ENCODE data around the gene CRYBB3. TPM values are rescaled to one million over a fixed set of nuclear protein-coding genes. Genes with fewer than 3 reads are reported as not detected.

CRYBB3 gene
- total and polyA plus RNA-seq, 2 of the 13 experiments (the other 11 are each of a cell fraction or from before 2014, with no cell fraction given) = 0.18 to 0.28 TPM

GRCh38 chr22:25174156-25174887 is 25.3 kb upstream of the CRYBB3 start:
- Histone ChIP-seq H3K79me2 (ENCODE audit: insufficient read depth, low read length) (no peaks in the 10 kb centered on the region), H3K9ac (ENCODE audit: insufficient read depth, low read depth, low read length) (no peak overlapping the region), H3K27ac (ENCODE audit: extremely low read length, insufficient read depth, low read length) (no peak overlapping the region), H3K9me3 (ENCODE audit: low read length) (no peaks in the 10 kb centered on the region), H4K20me1 (ENCODE audit: insufficient read depth, low read length) (no peaks in the 10 kb centered on the region), H3K4me1 (ENCODE audit: insufficient read depth, low read length) (peaks cover 13% of the 10 kb centered on the region), H3K4me2 (ENCODE audit: low read depth, low read length) (no peak overlapping the region), H3K27me3 (ENCODE audit: control insufficient read depth in 1 of 2, insufficient read depth in 2 of 2, low read length in 2 of 2) (no peaks in the 10 kb centered on the region), H2AFZ (ENCODE audit: low read length) (no peak overlapping the region), H3K4me3 (replicated peaks in 1 of 3; ENCODE audit: insufficient read depth in 1 of 3, low read depth in 2 of 3, low read length in 3 of 3) (no peak overlapping the region), H3K36me3 (replicated peaks in 1 of 2; ENCODE audit: control insufficient read depth in 1 of 2, insufficient read depth in 2 of 2, low read length in 2 of 2) (peaks cover 20 to 58% of the 10 kb centered on the region in 2 experiments)
- in situ Hi-C loops (cut with HindIII; ENCODE audit: extremely low pct_ligation_motif_present, low pct_unique_long_range_greater_than_20kb) (loop anchor here (5.0 kb wide), 1 partner anchor 92 kb away; no protein-coding TSS in a partner anchor), intact Hi-C loops (cut with micrococcal nuclease; ENCODE audit: unreplicated experiment) (no loop called here)
- ChIA-PET CTCF (ENCODE audit: low intra/inter-chr PET ratio, low total read pairs) (no interaction called here), POLR2A (no interaction called here)
- DNase-seq (ENCODE audit: low spot score) = no peak
- BruUV-seq (replicated peaks) = no TSS peak
- TF ChIP-seq ZNF768 (CRISPR knock-in tag; IDR thresholded peaks at IDR 0.05) (peak; percentile 51; the same call in 1 of the 2 replicates), BORCS8-MEF2B (CRISPR knock-in tag; IDR thresholded peaks at IDR 0.05) (no peak), GABPA (IDR thresholded peaks at IDR 0.05; ENCODE audit: low read depth, low read length) (no peak), GABPA (CRISPR knock-in tag; IDR thresholded peaks at IDR 0.05; ENCODE audit: low read depth) (no peak)
- WGBS (ENCODE audit: low lambda C conversion rate) = 96% methylated on average over 12 of the region's 13 CpGs
- ATAC-seq = no peak
- FAIRE-seq = no peak

GRCh38 chr22:25174888-25175411 is 24.7 kb upstream of the CRYBB3 start:
- no peak for TF ChIP-seq RFX1 (IDR thresholded peaks at IDR 0.05)
- TF ChIP-seq CEBPG (CRISPR knock-in tag; IDR thresholded peaks at IDR 0.05) = no peak
- TF ChIP-seq BRF2 (CRISPR knock-in tag; IDR thresholded peaks at IDR 0.05) = no peak
- TF ChIP-seq ZBTB25 (CRISPR knock-in tag; IDR thresholded peaks at IDR 0.05) = no peak
- TF ChIP-seq PHF20 (CRISPR knock-in tag; IDR thresholded peaks at IDR 0.05) = no peak
- no peak for TF ChIP-seq ZNF451 (CRISPR knock-in tag; IDR thresholded peaks at IDR 0.05)
- TF ChIP-seq ZNF780A (CRISPR knock-in tag; IDR thresholded peaks at IDR 0.05) = no peak
- peak; percentile 50 for TF ChIP-seq ATF7 (IDR thresholded peaks at IDR 0.05)
- no peak for TF ChIP-seq ATF7 (CRISPR knock-in tag; IDR thresholded peaks at IDR 0.05)
- TF ChIP-seq TOE1 (CRISPR knock-in tag; IDR thresholded peaks at IDR 0.05) = no peak
- no peaks in the 10 kb centered on the region for H4K20me1 ChIP-seq (ENCODE audit: insufficient read depth, low read length)
- no peak for DNase-seq (ENCODE audit: low spot score)
- H3K4me2 ChIP-seq (ENCODE audit: low read depth, low read length) = no peak overlapping the region
- H3K27ac ChIP-seq (ENCODE audit: extremely low read length, insufficient read depth, low read length) = no peak overlapping the region
- H3K4me1 ChIP-seq (ENCODE audit: insufficient read depth, low read length) = peaks cover 7% of the 10 kb centered on the region
- no peaks in the 10 kb centered on the region for H3K27me3 ChIP-seq (ENCODE audit: control insufficient read depth in 1 of 2, insufficient read depth in 2 of 2, low read length in 2 of 2)
- no peaks in the 10 kb centered on the region for H3K9me3 ChIP-seq (ENCODE audit: low read length)
- no peak overlapping the region for H3K4me3 ChIP-seq (replicated peaks in 1 of 3; ENCODE audit: insufficient read depth in 1 of 3, low read depth in 2 of 3, low read length in 3 of 3)
- no peak for ATAC-seq
- no peak overlapping the region for H3K9ac ChIP-seq (ENCODE audit: insufficient read depth, low read depth, low read length)
- 92% methylated on average over 5 of the region's 6 CpGs for WGBS (ENCODE audit: low lambda C conversion rate)
- intact Hi-C loops (cut with micrococcal nuclease; ENCODE audit: unreplicated experiment) = no loop called here
- in situ Hi-C loops (cut with HindIII; ENCODE audit: extremely low pct_ligation_motif_present, low pct_unique_long_range_greater_than_20kb) = loop anchor here (5.0 to 25.0 kb wide), 2 partner anchors 93 to 238 kb away; partner anchors contain the start of gene LHFPL7
- ChIA-PET POLR2A (no interaction called here), CTCF (ENCODE audit: low intra/inter-chr PET ratio, low total read pairs) (no interaction called here)
- H2AFZ ChIP-seq (ENCODE audit: low read length) = no peak overlapping the region
- no peak for FAIRE-seq
- BruUV-seq (replicated peaks) = no TSS peak
- no peaks in the 10 kb centered on the region for H3K79me2 ChIP-seq (ENCODE audit: insufficient read depth, low read length)
- peaks cover 21 to 64% of the 10 kb centered on the region in 2 experiments for H3K36me3 ChIP-seq (replicated peaks in 1 of 2; ENCODE audit: control insufficient read depth in 1 of 2, insufficient read depth in 2 of 2, low read length in 2 of 2)

Data from HepG2 (cell line).